GM19240 (cell line): ENCODE measurements around the gene SCT.

Source experiments
- DNase-seq: peaks from one replicate; pipeline ENCODE4 v3.0.0; 2011; ENCODE audit warnings: low spot score; ENCODE audit not compliant: insufficient read length

Gene SCT

GRCh38 chr11:587978-588380, 39.0 kb downstream of the SCT start:
- DNase-seq = no peak

GRCh38 chr11:587546-587945, 39.4 kb downstream of the SCT start:
- no peak for DNase-seq

DNA sequence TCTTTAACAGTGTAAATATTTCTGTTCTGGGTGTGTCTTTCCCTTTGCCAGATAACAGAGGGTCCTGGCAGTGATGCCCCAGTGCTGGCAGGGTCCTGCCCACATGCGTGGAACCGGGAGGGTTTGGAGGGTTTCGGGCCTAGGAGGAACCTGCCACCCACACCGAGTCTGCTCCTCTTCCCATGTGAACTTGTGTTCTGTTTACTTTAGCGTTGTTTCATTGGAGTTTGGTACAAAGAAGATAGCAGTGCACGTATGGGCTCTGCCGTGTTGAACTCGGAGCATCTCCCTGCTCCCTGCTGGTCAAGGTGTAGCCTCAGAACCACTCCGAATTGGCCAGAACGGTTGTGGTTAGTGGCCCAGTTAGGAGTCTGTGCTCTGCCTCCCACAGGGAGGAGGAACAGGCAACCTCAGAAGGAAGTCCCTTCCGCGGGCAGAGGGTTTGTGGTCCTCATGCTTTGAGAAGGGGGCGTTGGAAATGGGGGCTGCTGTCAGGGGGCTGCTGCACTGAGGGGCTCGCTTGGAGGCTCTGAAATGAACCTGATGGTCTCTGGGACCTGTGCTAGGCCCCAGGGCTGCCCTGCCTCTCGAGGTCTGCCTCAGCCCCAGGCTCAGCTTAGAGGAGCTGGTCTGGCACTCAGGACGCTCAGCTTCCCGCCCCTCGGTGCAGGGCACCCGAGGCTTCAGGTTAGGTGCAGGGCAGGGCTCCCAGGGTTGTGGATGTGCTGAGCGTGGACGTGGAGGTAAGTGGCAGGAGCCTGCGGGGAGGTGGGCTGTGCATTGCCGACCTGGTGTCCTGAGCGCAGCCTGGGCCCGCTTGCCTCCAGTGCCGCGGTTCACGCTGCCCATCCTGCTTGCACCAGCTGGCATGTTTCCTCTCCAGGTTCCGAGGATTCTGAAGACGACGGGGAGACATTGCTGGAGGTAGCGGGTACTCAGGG, 40.3 kb downstream of the SCT start:
- DNase-seq = no peak

- no peak for DNase-seq
These were observed 42.7 kb downstream of the SCT start for GRCh38 chr11:584287-584686.

GRCh38 chr11:581752-582151, 45.2 kb downstream of the SCT start:
- no peak for DNase-seq

DNA sequence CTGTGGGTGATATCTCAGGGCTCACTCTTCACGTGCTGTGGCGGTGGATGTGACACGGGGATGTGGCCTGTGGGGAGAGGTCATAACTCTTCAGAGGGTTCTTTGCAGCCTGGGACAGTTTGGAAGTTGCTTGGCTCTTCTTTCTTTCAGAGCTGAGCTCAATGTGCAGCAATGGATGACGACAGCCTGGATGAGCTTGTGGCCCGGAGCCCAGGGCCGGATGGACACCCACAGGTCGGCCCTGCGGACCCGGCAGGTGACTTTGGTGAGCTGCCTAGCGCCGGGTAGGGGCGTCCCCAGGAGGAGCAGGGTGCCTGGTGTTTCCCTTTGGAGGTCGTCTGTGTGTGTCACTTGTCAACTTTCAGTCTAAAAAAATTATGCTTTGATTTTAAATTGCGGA, 45.6 kb downstream of the SCT start:
- DNase-seq = no peak

GRCh38 chr11:579830-580601, 47.0 kb downstream of the SCT start:
- no peak for DNase-seq

DNA sequence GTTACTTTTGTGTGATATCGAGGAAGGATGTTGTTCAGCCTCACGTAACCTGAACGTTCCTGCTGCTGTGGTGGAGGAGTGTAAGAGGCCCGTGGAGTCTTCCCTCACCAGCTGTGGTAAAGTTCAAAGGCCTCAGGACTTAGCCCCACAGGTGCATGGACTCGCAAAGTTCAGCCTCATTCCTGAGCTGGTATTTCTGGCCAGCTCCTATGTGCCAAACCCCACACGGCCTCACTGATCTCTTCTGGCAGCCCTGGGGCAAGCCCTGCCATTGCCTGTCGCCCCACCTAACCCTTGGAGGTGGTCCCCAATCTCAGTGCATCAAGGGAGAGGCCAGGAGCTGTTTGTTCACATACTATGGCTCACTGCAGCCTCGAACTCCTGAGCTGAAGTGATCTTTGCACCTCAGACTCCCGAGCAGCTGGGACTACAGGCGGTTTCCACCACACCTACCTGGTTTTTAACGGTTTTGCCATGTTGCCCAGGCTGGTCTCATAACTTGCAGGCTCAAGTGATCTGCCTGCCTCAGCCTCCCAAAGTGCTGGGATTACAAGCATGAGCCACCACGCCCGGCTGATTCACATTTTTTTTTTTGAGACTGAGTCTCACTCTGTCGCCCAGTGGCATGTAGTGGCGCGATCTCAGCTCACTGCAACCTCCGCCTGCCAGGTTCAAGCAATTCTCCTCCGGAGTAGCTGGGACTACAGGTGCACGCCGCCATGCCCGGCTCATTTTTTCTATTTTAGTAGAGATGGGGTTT, 48.5 kb downstream of the SCT start:
- no peak for DNase-seq

GRCh38 chr11:577611-577894, 49.4 kb downstream of the SCT start:
- no peak for DNase-seq

GRCh38 chr11:576811-577610, 50.0 kb downstream of the SCT start:
- no peak for DNase-seq
